Measurements from ENCODE around the gene CACNA2D3.

CACNA2D3 gene

GRCh38 chr3:54870423-54870822, 748.1 kb downstream of the CACNA2D3 start:
- no peaks in the 10 kb centered on the region for H3F3A ChIP-seq (ENCODE audit: insufficient read depth)
- TF ChIP-seq EZH2phosphoT487 (conservative IDR thresholded peaks at IDR 0.05; ENCODE audit: low read length) (no peak), CTCF (IDR thresholded peaks at IDR 0.05; ENCODE audit: insufficient read depth, low read length, poor library complexity, severe bottlenecking) (no peak)
- H3K4me2 ChIP-seq (ENCODE audit: low read depth, low read length, poor library complexity, severe bottlenecking), result no peak overlapping the region
- H3K9ac ChIP-seq (ENCODE audit: low read length), result no peak overlapping the region
- no peaks in the 10 kb centered on the region for H3K9me2 ChIP-seq (replicated peaks; ENCODE audit: insufficient read depth, low read length)
- no peaks in the 10 kb centered on the region for H3K9me3 ChIP-seq (ENCODE audit: insufficient read depth, low read length)
- no peak overlapping the region for H3K27ac ChIP-seq (ENCODE audit: low read depth, low read length)
- H3K27me3 ChIP-seq (ENCODE audit: low read length), result no peaks in the 10 kb centered on the region
- no peaks in the 10 kb centered on the region for H3K36me3 ChIP-seq (ENCODE audit: low read length)
- no peaks in the 10 kb centered on the region for H4K20me1 ChIP-seq (ENCODE audit: low read depth, low read length)
- no peak overlapping the region for H3K4me3 ChIP-seq (ENCODE audit: insufficient read depth, low read length, poor library complexity, severe bottlenecking)
- H3K79me2 ChIP-seq (ENCODE audit: insufficient read depth, low read length), result no peaks in the 10 kb centered on the region
- no peak overlapping the region for H2AFZ ChIP-seq (ENCODE audit: low read depth, low read length, severe bottlenecking)

- H3K36me3 ChIP-seq (ENCODE audit: low read length), result no peaks in the 10 kb centered on the region
- H3K27ac ChIP-seq (ENCODE audit: low read depth, low read length), result no peak overlapping the region
- no peaks in the 10 kb centered on the region for H3K79me2 ChIP-seq (ENCODE audit: insufficient read depth, low read length)
- H3K4me3 ChIP-seq (ENCODE audit: insufficient read depth, low read length, poor library complexity, severe bottlenecking), result no peak overlapping the region
- H3K9me2 ChIP-seq (replicated peaks; ENCODE audit: insufficient read depth, low read length), result no peaks in the 10 kb centered on the region
- TF ChIP-seq CTCF (IDR thresholded peaks at IDR 0.05; ENCODE audit: insufficient read depth, low read length, poor library complexity, severe bottlenecking), result no peak
- no peak for TF ChIP-seq EZH2phosphoT487 (conservative IDR thresholded peaks at IDR 0.05; ENCODE audit: low read length)
- H3K27me3 ChIP-seq (ENCODE audit: low read length), result no peaks in the 10 kb centered on the region
- H3K9me3 ChIP-seq (ENCODE audit: insufficient read depth, low read length), result no peaks in the 10 kb centered on the region
- no peak overlapping the region for H2AFZ ChIP-seq (ENCODE audit: low read depth, low read length, severe bottlenecking)
- no peak overlapping the region for H3K9ac ChIP-seq (ENCODE audit: low read length)
- no peak overlapping the region for H3K4me2 ChIP-seq (ENCODE audit: low read depth, low read length, poor library complexity, severe bottlenecking)
- no peaks in the 10 kb centered on the region for H4K20me1 ChIP-seq (ENCODE audit: low read depth, low read length)
- H3F3A ChIP-seq (ENCODE audit: insufficient read depth), result no peaks in the 10 kb centered on the region
Measured at GRCh38 chr3:54871867-54872266, 749.5 kb downstream of the CACNA2D3 start.

GRCh38 chr3:54873059-54874010, 751.0 kb downstream of the CACNA2D3 start:
- Histone ChIP-seq H3K27ac (ENCODE audit: low read depth, low read length) (no peak overlapping the region), H3K4me3 (ENCODE audit: insufficient read depth, low read length, poor library complexity, severe bottlenecking) (no peak overlapping the region), H3K4me2 (ENCODE audit: low read depth, low read length, poor library complexity, severe bottlenecking) (no peak overlapping the region), H3K36me3 (ENCODE audit: low read length) (no peaks in the 10 kb centered on the region), H3K9me2 (replicated peaks; ENCODE audit: insufficient read depth, low read length) (no peaks in the 10 kb centered on the region), H3K9ac (ENCODE audit: low read length) (no peak overlapping the region), H4K20me1 (ENCODE audit: low read depth, low read length) (no peaks in the 10 kb centered on the region), H3F3A (ENCODE audit: insufficient read depth) (no peaks in the 10 kb centered on the region), H2AFZ (ENCODE audit: low read depth, low read length, severe bottlenecking) (no peak overlapping the region), H3K27me3 (ENCODE audit: low read length) (no peaks in the 10 kb centered on the region), H3K9me3 (ENCODE audit: insufficient read depth, low read length) (no peaks in the 10 kb centered on the region), H3K79me2 (ENCODE audit: insufficient read depth, low read length) (no peaks in the 10 kb centered on the region)
- TF ChIP-seq EZH2phosphoT487 (conservative IDR thresholded peaks at IDR 0.05; ENCODE audit: low read length) (no peak), CTCF (IDR thresholded peaks at IDR 0.05; ENCODE audit: insufficient read depth, low read length, poor library complexity, severe bottlenecking) (no peak)

All from SU-DHL-6 (cell line).